H9 (cell line): ENCODE measurements around the gene FBXO39. TPM values are rescaled to one million over a fixed set of nuclear protein-coding genes. Genes with fewer than 3 reads are reported as not detected.

Experiments used
- DNase-seq: peaks from one replicate; pipeline ENCODE4 v3.0.0-alpha.2; 2017
- H2AFZ ChIP-seq: one replicate; pipeline ENCODE4 v1.6.1; 2013; ENCODE audit warnings: mild to moderate bottlenecking, low read length, control low read depth, moderate library complexity
- H2AK5ac ChIP-seq: 2 replicates; pipeline ENCODE4 v1.6.1; 2013; ENCODE audit warnings: low read length, control low read depth, mixed read lengths; ENCODE audit not compliant: insufficient read length
- H2BK120ac ChIP-seq: one replicate; pipeline ENCODE4 v1.6.1; 2013; ENCODE audit warnings: low read depth, mild to moderate bottlenecking, low read length, control low read depth, inconsistent platforms; ENCODE audit not compliant: poor library complexity, severe bottlenecking
- H2BK12ac ChIP-seq: 2 replicates; pipeline ENCODE4 v1.6.1; 2013; ENCODE audit warnings: low read length, control low read depth, mixed read lengths, low read depth; ENCODE audit not compliant: insufficient read length
- H2BK15ac ChIP-seq: 2 replicates; pipeline ENCODE4 v1.6.1; 2013; ENCODE audit warnings: low read depth, low read length, control low read depth
- H2BK20ac ChIP-seq: one replicate; pipeline ENCODE4 v1.6.1; 2013; ENCODE audit warnings: low read depth, mild to moderate bottlenecking, low read length, control low read depth, inconsistent platforms; ENCODE audit not compliant: poor library complexity, severe bottlenecking
- H2BK5ac ChIP-seq: 2 replicates; pipeline ENCODE4 v1.6.1; 2013; ENCODE audit warnings: low read length, control low read depth, mixed read lengths; ENCODE audit not compliant: insufficient read length
- H3K14ac ChIP-seq: 2 replicates; pipeline ENCODE4 v1.6.1; 2013; ENCODE audit warnings: low read length, control low read depth; ENCODE audit not compliant: insufficient read depth
- H3K18ac ChIP-seq: 2 replicates; pipeline ENCODE4 v1.6.1; 2013; ENCODE audit warnings: low read depth, mild to moderate bottlenecking, mixed read lengths, low read length, control low read depth; ENCODE audit not compliant: insufficient read length
- H3K23ac ChIP-seq: 2 replicates; pipeline ENCODE4 v1.6.1; 2013; ENCODE audit warnings: low read length, control low read depth, mixed read lengths, low read depth; ENCODE audit not compliant: insufficient read length
- H3K23me2 ChIP-seq: 2 replicates; pipeline ENCODE4 v1.6.1; 2013; ENCODE audit warnings: low read depth, mild to moderate bottlenecking, mixed read lengths, low read length, control low read depth; ENCODE audit not compliant: insufficient read length, poor library complexity, severe bottlenecking
- H3K27ac ChIP-seq: 2 replicates; pipeline ENCODE4 v1.5.1; 2013; ENCODE audit warnings: low read length, control low read depth, mixed read lengths, low read depth; ENCODE audit not compliant: insufficient read length
- H3K27me3 ChIP-seq: 2 replicates; pipeline ENCODE4 v1.6.1; 2013; ENCODE audit warnings: low read length, control low read depth, inconsistent platforms; ENCODE audit not compliant: insufficient read depth
- H3K4ac ChIP-seq: 2 replicates; pipeline ENCODE4 v1.6.1; 2013; ENCODE audit warnings: low read depth, mild to moderate bottlenecking, control low read depth, inconsistent platforms, low read length, moderate library complexity
- H3K4me1 ChIP-seq: 2 replicates; pipeline ENCODE4 v1.6.1; 2013; ENCODE audit warnings: low read length, control low read depth, inconsistent platforms; ENCODE audit not compliant: insufficient read depth
- H3K4me2 ChIP-seq: 2 replicates; pipeline ENCODE4 v1.6.1; 2013; ENCODE audit warnings: low read length, control low read depth, mixed read lengths; ENCODE audit not compliant: insufficient read length, insufficient read depth
- H3K56ac ChIP-seq: 2 replicates; pipeline ENCODE4 v1.6.1; 2013; ENCODE audit warnings: low read depth, mild to moderate bottlenecking, mixed read lengths, low read length, control low read depth; ENCODE audit not compliant: insufficient read length
- H3K79me1 ChIP-seq: 2 replicates; pipeline ENCODE4 v1.6.1; 2013; ENCODE audit warnings: low read depth, mild to moderate bottlenecking, moderate library complexity, low read length, control low read depth, inconsistent platforms; ENCODE audit not compliant: insufficient read depth, poor library complexity, severe bottlenecking
- H3K79me2 ChIP-seq: 2 replicates; pipeline ENCODE4 v1.6.1; 2013; ENCODE audit warnings: low read length, control low read depth, inconsistent platforms; ENCODE audit not compliant: insufficient read depth
- H3K9ac ChIP-seq: 2 replicates; pipeline ENCODE4 v1.6.1; 2013; ENCODE audit warnings: low read length, control low read depth, mixed read lengths; ENCODE audit not compliant: insufficient read length; ENCODE audit errors: extremely low read depth
- H3K9me3 ChIP-seq: one replicate; pipeline ENCODE4 v1.6.1; 2013; ENCODE audit warnings: low read depth, low read length, inconsistent platforms; ENCODE audit not compliant: control insufficient read depth
- H3T11ph ChIP-seq: one replicate; pipeline ENCODE4 v1.6.1; 2013; ENCODE audit warnings: mild to moderate bottlenecking, low read length, control low read depth, inconsistent platforms
- H4K20me1 ChIP-seq: one replicate; pipeline ENCODE4 v1.6.1; 2013; ENCODE audit not compliant: control insufficient read depth, insufficient read length, insufficient read depth
- H4K5ac ChIP-seq: 2 replicates; pipeline ENCODE4 v1.6.1; 2013; ENCODE audit warnings: low read depth, mild to moderate bottlenecking, mixed read lengths, low read length, control low read depth; ENCODE audit not compliant: insufficient read length
- H4K8ac ChIP-seq: replicated peaks from 2 replicates; pipeline ENCODE4 v1.6.1; 2013; ENCODE audit warnings: low read length, control low read depth, mixed read lengths, low read depth; ENCODE audit not compliant: insufficient read length
- H4K91ac ChIP-seq: 2 replicates; pipeline ENCODE4 v1.6.1; 2013; ENCODE audit warnings: low read depth, mild to moderate bottlenecking, moderate library complexity, mixed read lengths, low read length, control low read depth; ENCODE audit not compliant: insufficient read length
- H3K27ac Mint-ChIP-seq, 3 experiments: 2 replicates in 2 of 3; 3 replicates in 1 of 3; pipeline ENCODE4 v1.8.0; 2020 to 2021; ENCODE audit warnings: mixed read lengths in 3 of 3, mild to moderate bottlenecking in 1 of 3, moderate library complexity in 1 of 3
- H3K27me3 Mint-ChIP-seq: 2 replicates; pipeline ENCODE4 v1.8.0; 2021; ENCODE audit warnings: low read depth, mild to moderate bottlenecking, moderate library complexity, mixed read lengths
- H3K36me3 Mint-ChIP-seq, 3 experiments: 2 replicates in 2 of 3; 3 replicates in 1 of 3; pipeline ENCODE4 v1.8.0; 2020 to 2021; ENCODE audit warnings: low read depth in 3 of 3, mixed read lengths in 3 of 3; ENCODE audit not compliant: insufficient read depth in 1 of 3
- H3K4me1 Mint-ChIP-seq, 2 experiments: 2 replicates each; pipeline ENCODE4 v1.8.0; 2020; ENCODE audit warnings: mixed read lengths in 2 of 2
- H3K4me3 Mint-ChIP-seq, 2 experiments: 2 replicates in 1 of 2; 3 replicates in 1 of 2; pipeline ENCODE4 v1.8.0; 2020 to 2021; ENCODE audit warnings: mild to moderate bottlenecking in 2 of 2, mixed read lengths in 2 of 2, moderate library complexity in 1 of 2
- H3K9me3 Mint-ChIP-seq, 2 experiments: 2 replicates in 1 of 2; 3 replicates in 1 of 2; pipeline ENCODE4 v1.8.0; 2020; ENCODE audit warnings: mild to moderate bottlenecking in 2 of 2, mixed read lengths in 2 of 2, moderate library complexity in 1 of 2
- WGBS: extraction: QIAGEN DNeasy Blood & Tissue Kit; methylation state at CpG from one replicate; pipeline ENCODE4 v1.1.7; 2013; ENCODE audit warnings: missing lambda C conversion rate, low lambda C conversion rate, mixed read lengths; ENCODE audit not compliant: insufficient read length; ENCODE audit errors: extremely low coverage; 5-methylcytosine and 5-hydroxymethylcytosine counted together
- total RNA-seq: library from RNA; stranded (reverse); gene quantifications from 2 replicates; pipeline ENCODE4 v1.2.1, GENCODE V29; 2021
- TF ChIP-seq, protein P1 (sequence below): fragments of 200-600 bp; sonication (generic); conservative IDR thresholded peaks from 3 replicates; pipeline ENCODE4 v1.8.0; 2021; ENCODE audit warnings: antibody characterized with exemption, mild to moderate bottlenecking

FBXO39 gene
- total RNA-seq, 1 experiment from 2014 or later = not detected

DNA sequence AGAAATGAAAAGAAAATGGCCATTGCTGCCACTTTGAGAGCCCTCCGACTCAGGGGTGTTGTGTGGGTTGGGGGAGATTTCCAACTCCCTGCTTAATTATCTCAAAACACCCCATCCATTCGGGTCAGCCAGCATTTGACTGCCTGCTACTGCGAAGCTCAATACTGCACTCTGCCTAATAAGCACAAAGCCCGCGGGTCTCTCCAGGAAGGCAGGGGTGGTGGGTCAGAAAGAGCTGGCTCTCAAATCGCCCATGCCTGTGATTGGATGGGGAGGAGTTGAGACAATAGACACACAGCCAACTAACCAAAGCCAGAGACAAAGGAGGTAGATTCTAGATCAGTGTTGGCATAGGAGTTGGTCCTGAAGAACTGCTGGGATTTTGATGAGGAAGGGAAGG is 22.5 kb upstream of the FBXO39 start:
- Histone ChIP-seq H3K79me1 (no peaks in the 10 kb centered on the region), H3T11ph (no peak overlapping the region), H3K9me3 (no peaks in the 10 kb centered on the region), H2BK20ac (no peak overlapping the region), H3K27ac (no peak overlapping the region), H2BK5ac (no peak overlapping the region), H2BK15ac (no peak overlapping the region), H3K9ac (no peak overlapping the region), H2AK5ac (no peak overlapping the region), H3K4me2 (no peak overlapping the region), H3K79me2 (no peaks in the 10 kb centered on the region), H2BK120ac (no peak overlapping the region), H3K27me3 (no peaks in the 10 kb centered on the region), H4K5ac (no peak overlapping the region), H4K91ac (no peak overlapping the region), H2BK12ac (no peak overlapping the region), H3K4ac (no peak overlapping the region), H3K56ac (no peak overlapping the region), H4K20me1 (no peaks in the 10 kb centered on the region), H3K14ac (no peak overlapping the region), H3K23me2 (no peaks in the 10 kb centered on the region), H3K4me1 (peaks cover 9% of the 10 kb centered on the region; the same call in 1 of the 2 replicates), H2AFZ (no peak overlapping the region), H3K18ac (no peak overlapping the region), H3K23ac (no peak overlapping the region), H4K8ac (no peak overlapping the region)
- no peak for DNase-seq
- Mint-ChIP-seq H3K36me3 (peaks cover 0 to 2% (median 0%) of the 10 kb centered on the region in 3 experiments; a peak in 1 of 7 replicates), H3K4me3 (no peak overlapping the region), H3K4me1 (peaks cover 30 to 33% of the 10 kb centered on the region in 2 experiments), H3K27ac (no peak overlapping the region), H3K9me3 (peaks cover 2 to 4% of the 10 kb centered on the region in 2 experiments; a peak in 3 of 5 replicates), H3K27me3 (peaks cover 2% of the 10 kb centered on the region)
- WGBS = no CpG with 5 or more reads among the region's 6 CpGs
- TF ChIP-seq, protein P1, sequence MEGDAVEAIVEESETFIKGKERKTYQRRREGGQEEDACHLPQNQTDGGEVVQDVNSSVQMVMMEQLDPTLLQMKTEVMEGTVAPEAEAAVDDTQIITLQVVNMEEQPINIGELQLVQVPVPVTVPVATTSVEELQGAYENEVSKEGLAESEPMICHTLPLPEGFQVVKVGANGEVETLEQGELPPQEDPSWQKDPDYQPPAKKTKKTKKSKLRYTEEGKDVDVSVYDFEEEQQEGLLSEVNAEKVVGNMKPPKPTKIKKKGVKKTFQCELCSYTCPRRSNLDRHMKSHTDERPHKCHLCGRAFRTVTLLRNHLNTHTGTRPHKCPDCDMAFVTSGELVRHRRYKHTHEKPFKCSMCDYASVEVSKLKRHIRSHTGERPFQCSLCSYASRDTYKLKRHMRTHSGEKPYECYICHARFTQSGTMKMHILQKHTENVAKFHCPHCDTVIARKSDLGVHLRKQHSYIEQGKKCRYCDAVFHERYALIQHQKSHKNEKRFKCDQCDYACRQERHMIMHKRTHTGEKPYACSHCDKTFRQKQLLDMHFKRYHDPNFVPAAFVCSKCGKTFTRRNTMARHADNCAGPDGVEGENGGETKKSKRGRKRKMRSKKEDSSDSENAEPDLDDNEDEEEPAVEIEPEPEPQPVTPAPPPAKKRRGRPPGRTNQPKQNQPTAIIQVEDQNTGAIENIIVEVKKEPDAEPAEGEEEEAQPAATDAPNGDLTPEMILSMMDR = no peak
